GDM1 (cell line): ENCODE data around the gene CUEDC2.

Source experiments
- DNase-seq: peaks from one replicate; lab custom pipeline; 2025; lab: John Stamatoyannopoulos, UW

CUEDC2 gene

DNA sequence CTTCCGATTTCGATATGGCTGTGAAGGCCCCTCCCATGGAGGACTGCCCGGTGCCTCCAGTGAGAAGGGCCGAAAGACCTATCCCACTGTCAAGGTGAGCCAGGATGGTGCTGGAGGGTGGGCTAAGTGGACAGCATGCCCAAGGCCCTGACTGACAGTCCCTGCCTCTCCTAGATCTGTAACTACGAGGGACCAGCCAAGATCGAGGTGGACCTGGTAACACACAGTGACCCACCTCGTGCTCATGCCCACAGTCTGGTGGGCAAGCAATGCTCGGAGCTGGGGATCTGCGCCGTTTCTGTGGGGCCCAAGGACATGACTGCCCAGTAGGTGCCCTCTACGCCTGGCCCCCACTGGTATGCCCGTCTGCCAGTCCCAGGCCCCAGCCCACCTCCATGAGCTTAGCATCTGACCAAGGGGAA is 35.6 kb downstream of the CUEDC2 start:
- no peak for DNase-seq

GRCh38 chr10:102396317-102396650 is 36.1 kb downstream of the CUEDC2 start:
- DNase-seq: no peak

GRCh38 chr10:102395400-102396316 is 36.7 kb downstream of the CUEDC2 start, which contains the start of gene NFKB2:
Gene NFKB2, plus strand, starts transcription at chr10:102395705. Its CDS starts 255 bp downstream, at chr10:102395960.
- DNase-seq: peak; percentile 65

- no peak for DNase-seq
These were observed 37.5 kb downstream of the CUEDC2 start for GRCh38 chr10:102394801-102395399.

DNA sequence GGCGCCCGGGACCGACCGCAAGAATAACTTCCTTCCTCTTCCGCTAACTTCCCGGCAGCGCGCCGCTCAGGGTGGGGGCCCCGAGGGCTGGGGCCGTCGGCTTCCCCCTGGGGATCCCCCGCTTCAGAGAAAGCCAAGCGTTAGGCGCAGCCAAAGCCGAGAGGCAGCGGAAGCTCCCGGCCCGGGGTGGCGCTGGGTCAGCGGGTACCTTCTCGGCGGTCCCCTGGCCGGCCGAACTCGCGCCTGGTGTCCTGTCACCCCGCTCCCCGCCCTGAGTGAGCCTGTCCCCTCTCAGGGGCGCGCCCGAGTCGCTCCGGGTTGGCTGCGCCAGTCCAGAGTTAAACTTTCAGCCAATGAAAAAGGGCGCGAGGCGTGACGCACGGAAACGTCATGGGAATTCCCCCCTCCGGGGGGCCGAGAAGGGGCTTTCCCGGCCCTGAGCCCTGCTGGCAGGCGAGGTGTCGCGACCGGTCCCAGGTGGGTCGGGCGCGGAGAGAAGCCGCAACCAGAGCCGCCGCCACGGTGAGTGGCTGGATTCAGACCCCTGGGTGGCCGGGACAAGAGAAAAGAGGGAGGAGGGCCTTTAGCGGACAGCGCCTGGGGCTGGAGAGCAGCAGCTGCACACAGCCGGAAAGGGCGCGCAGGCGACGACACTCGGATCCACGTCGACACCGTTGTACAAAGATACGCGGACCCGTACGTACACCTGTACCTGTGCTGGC is 38.1 kb downstream of the CUEDC2 start:
- DNase-seq: peak; percentile 77

DNA sequence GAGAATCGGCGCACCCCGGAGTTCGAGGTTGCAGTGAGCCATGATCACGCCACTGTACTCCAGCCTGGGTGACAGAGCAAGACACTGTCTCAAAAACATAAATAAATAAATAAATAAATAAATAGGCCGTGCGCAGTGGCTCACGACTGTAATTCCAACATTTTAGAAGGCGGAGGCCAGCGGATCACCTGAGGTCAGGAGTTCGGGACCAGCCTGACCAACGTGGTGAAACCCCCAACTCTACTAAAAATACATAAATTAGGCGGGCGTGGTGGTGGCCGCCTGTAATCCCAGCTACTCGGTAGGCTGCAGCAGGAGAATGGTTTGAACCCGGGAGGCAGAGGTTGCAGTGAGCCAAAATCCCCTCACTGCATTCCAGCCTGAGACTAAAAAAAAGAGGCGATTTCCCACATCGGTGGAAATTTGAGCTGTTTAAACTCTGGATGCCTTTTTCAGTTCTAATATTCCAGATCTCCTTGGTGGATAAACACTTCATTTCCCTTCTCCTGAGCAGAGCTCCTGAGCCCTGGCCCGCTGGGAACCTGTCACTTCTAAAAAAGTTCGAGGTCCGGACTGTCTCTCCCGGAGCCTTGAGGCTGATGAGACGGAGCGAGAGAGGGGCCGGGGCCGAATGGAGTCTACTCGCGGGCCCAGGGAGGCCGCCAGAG is 38.8 kb downstream of the CUEDC2 start:
- DNase-seq: no peak

GRCh38 chr10:102392306-102392705 is 40.1 kb downstream of the CUEDC2 start:
- no peak for DNase-seq

DNA sequence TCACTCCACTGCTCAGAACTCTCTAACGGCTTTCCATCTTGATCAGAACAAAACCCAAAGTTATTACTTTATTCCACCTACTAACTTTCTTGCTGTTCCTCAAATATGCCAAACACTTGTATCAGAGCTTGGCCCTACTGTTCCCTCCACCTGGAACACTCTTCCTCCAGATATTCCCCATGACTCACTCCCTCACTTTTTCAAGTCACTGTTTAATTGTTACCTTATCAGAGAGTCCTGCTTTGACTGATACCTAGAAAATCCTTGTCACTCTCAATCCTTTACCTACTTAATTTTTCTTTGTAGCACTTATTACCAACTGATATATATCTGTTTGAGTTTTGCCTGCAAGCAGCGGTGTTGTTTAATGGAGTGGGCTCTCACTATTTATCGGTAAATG is 42.5 kb downstream of the CUEDC2 start:
- no peak for DNase-seq

DNA sequence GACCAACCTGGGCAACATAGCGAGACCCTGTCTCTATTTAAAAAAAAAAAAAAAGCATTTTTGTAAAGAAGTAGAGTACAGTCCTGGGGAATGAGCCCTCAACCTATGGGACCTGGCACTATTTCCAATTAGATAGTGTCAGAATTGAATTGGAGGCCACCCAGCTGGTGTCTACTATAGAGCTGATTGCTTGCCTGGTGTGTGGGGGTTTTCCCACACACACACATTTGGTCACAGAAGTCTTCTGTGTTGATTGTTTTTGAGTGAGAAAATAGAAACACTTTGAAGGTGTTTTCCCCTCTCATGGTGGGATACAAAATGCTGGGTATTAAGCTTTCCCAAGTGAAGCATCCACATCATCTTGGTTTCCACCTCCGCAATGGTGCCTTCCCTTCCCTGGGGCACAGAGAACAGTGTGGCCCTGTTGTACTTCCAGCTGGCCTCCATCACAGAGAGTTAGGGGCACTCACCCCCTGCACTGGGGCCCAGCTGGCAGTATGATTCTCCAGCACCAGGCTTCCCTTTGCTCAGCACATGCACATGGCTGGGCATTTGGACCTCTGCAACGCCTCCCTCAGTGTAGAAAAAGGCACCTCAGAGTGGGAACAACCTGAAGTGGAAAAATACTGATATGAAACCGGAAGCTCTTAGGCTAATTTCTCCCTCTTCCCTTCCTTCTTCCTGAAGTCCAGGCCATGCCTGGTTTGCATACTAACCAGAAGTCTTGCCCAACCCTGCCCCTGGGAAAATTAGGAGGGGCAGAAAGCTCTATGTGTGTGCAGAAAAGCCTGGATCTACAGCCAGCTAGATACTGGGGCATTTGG is 47.6 kb downstream of the CUEDC2 start:
- no peak for DNase-seq

DNA sequence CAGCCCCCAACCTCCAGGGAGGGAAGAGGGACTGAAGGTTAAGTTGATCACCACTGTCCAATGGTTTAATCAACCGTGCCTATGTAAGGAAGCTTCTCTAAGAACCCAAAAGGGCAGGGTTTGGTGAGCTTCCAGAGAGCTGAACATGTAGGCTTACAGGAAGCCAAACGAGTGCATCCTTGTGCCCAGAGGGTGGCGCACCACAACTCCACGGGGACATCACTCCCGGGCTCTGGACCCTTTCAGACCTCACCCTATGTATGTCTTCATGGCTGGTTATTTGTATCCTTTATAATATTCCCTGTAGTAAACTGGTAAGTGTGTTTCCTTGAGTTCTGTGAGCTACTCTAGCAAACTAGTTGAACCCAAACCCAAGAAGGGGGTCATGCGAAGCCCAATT is 48.3 kb downstream of the CUEDC2 start:
- no peak for DNase-seq

- no peak for DNase-seq
These were observed 49.5 kb downstream of the CUEDC2 start for GRCh38 chr10:102382871-102383270.

DNA sequence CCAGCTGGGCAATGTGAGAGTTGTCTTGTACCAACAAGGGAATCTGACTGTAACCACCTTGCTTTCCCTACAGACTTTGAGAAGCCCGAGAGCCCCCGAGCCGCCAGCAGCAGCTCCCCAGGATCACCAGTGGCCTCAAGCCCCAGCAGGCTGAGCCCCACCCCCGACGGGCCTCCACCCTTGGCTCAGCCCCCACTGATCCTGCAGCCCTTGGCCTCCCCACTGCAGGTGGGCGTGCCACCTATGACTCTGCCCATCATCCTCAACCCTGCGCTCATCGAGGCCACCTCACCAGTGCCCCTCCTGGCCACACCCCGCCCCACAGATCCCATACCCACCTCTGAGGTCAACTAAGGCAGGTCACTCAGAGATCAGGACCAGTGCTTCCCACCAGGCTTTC is 50.4 kb downstream of the CUEDC2 start:
- DNase-seq: no peak

DNA sequence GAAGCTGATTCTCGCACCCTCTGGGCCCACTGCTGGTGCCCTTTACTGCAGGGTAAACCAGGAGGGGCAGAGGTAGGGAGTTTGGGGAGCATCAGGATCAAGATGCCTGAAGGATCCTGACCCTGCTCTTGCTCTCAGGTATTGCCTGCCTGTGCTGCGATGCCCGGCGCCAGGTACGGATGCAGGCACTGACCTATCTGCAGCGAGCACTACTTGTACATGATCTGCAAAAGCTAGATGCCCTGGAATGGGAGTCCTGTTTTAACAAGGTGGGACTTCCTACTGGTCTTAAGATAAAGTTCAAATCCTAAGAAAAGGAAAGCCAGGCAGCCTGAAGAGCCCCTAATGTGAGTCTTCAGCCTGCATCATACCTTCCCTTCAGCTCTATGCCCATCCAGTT is 53.0 kb downstream of the CUEDC2 start:
- DNase-seq: no peak

- no peak for DNase-seq
These were observed 55.5 kb downstream of the CUEDC2 start for GRCh38 chr10:102376901-102377300.

GRCh38 chr10:102375867-102376266 is 56.5 kb downstream of the CUEDC2 start:
- no peak for DNase-seq

GRCh38 chr10:102375250-102375649 is 57.1 kb downstream of the CUEDC2 start:
- DNase-seq: no peak
